Stimulated activated CD8-positive, alpha-beta memory T cell treated with anti-CD3 and anti-CD28 coated beads, Interleukin-7, amount 100 ng/mL, for 1 hour (primary cell): ENCODE data around the gene PCDHA9.

Experiments used
- DNase-seq, 2 donors: peaks; one replicate each; pipeline ENCODE4 v3.0.0-alpha.2; 2020; ENCODE audit warnings: low read depth in 2 of 2

PCDHA9 gene

DNA sequence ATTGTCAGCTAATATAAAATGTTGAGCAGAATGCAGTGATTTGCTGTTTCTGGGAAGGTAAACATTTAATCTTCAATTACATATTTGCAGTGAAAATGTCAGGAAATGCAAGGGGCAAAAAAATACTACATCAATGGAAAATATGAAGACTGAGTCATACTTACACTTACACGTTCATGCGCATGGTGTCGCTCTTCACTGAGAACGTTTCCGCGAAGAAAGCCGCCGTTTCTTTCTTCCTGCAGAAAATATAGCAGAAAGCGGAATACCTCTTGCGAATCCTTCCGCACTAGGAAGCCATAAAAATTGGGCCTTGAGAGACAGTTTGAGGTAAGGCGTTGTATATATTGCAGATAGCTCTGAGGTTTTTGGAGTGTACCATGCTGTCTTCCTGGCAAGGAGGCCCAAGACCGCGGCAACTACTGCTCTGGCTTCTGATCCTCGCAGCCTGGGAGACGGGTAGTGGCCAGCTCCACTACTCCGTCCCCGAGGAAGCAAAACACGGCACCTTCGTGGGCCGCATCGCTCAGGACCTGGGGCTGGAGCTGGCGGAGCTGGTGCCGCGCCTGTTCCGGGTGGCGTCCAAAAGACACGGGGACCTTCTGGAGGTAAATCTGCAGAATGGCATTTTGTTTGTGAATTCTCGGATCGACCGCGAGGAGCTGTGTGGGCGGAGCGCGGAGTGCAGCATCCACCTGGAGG lies 33.9 kb downstream of the PCDHA9 start, which contains the start of gene PCDHA13:
PCDHA13 (plus strand) TSS at position 236 of the 702 bp plus-strand sequence; CDS start at position 381, 145 bp downstream.
- DNase-seq: no peak

DNA sequence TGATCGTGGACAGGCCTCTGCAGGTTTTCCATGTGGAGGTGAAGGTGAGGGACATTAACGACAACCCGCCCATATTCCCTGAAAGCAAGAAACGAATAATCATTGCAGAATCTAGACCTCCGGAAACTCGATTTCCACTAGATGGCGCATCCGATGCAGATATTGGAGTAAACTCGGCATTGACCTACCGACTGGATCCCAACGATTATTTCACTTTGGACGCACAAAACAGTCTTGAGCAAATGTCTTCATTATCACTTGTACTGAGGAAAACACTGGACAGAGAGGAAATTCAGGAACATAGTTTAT lies 34.4 kb downstream of the PCDHA9 start:
- no peak for DNase-seq

DNA sequence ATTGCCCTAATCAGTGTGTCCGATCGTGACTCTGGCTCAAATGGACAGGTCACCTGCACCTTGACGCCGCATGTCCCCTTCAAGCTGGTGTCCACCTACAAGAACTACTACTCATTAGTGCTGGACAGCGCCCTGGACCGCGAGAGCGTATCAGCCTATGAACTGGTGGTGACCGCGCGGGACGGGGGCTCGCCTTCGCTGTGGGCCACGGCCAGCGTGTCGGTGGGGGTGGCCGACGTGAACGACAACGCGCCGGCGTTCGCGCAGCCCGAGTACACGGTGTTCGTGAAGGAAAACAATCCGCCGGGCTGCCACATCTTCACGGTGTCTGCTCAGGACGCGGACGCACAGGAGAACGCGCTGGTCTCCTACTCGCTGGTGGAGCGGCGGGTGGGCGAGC lies 35.2 kb downstream of the PCDHA9 start:
- DNase-seq: no peak

DNA sequence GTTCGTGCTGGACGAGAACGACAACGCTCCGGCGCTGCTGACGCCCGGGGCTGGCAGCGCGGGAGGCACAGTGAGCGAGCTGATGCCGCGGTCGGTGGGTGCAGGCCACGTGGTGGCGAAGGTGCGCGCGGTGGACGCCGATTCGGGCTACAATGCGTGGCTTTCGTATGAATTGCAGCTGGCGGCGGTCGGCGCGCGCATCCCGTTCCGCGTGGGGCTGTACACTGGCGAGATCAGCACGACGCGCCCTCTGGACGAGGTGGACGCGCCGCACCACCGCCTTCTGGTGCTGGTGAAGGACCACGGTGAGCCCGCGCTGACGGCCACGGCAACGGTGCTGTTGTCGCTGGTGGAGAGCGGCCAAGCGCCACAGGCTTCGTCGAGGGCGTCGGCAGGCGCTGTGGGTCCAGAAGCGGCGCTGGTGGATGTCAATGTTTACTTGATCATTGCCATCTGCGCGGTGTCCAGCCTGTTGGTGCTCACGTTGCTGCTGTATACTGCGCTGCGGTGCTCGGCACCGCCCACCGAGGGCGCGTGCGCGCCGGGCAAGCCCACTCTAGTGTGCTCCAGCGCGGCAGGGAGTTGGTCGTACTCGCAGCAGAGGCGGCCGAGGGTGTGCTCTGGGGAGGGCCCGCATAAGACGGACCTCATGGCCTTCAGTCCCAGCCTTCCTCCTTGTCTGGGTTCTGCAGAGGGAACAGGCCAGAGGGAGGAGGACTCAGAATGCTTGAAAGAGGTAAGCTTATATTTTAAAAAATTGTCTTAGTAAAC lies 35.9 kb downstream of the PCDHA9 start:
- no peak for DNase-seq
